ENCODE data around the gene NPB.
"Not testable (repeated sequence)": the region's sequence is repeated elsewhere in the genome, so short reads cannot be mapped to it uniquely, and the experiment has no call there.

NPB gene

DNA sequence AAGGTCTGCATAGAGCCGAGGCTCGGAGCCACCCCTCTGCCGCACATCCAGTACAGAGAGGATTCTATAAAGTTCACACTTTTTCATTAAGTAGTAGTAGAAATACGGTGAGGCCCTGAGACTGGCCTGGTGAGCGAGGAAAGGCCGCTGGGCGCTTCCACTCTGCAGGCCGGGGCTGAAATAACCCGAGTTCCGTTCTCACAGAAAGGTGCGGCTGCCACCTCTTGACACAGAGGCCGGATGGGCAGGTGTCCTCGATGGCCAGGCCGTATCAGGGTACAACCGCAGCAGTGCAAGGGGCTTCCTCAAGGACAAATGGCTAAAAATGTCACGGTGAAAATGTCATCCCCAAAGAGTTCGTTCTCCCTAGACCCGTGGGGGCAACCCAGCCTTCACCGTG, 9.9 kb downstream of the NPB start:
- no peak for DNase-seq (ENCODE audit: low read depth, low spot score)

DNA sequence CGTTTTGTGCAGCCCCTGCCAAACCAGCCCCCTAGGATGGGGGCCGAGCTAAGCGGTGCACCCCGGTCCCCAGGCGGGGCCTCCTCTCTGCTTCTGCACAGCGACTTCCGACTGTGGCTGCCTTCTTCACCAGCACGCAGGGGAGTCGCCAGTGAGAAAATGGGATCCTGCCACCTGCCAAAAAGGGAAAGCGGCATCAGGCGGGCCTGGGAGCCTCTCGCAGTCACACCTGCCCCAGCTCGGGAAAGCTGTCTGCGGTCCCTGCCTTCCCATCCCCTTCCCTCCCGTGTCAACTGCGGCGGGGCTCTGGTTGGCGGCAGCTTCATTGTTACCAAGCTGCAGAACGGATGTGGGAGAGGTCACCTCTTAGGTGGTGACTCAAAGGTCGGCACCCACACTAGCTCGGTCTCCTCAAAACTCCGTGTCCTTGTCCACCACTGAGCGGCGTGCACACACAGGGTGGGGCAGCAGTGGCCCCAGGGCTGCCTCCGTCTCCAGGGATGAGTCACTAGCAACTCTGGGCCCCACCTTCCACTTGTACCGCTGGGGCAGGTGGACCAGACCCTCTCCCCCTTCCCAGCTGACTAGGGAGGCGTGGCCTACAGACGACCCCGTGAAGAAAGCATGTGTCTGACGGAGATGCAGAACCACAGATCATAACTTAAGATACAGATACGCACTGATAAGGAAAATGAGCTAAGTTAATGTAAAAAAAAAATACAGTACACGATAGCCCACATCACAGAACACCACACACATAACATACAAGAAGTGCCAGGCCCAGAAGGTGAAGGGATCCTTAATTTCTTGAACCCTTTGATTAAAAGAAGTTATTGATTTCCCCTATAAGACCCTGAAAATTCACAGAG, 10.6 kb downstream of the NPB start:
- no peak for DNase-seq (ENCODE audit: low read depth, low spot score)

DNA sequence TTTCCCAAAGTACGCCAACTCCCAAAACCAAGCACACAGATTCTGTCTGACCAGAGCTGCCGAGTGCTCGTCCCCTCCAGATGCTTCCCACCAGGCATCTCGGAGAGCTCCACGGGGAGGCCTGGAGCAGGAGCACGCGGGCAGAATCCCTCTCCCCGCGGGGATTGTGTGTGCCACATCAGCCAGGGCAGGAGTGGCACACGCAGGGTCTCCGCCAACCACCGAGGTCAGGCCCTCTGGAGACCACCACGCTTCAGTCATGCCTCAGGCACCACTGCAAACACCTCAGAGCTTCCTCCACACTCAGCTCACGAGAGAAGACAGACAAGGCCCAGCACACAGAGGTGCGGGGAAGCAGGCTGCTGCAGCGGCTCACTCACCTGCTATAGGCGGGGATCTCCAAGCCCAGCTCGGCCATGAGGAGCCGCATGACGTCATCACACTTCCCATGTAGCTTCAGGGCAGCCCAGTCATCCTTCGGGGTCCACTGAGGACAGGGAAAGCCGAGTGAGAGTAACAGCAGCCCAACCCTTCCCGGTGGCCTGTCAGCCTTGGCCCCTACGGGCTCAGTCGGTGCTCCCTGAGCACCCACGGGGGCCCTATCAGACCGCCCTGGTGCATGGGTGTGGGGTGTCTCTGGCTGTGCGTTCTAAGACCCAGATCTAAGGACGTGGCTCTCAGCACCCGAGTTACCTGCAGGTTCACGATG, 11.5 kb downstream of the NPB start:
- DNase-seq (ENCODE audit: low read depth, low spot score), result no peak

DNA sequence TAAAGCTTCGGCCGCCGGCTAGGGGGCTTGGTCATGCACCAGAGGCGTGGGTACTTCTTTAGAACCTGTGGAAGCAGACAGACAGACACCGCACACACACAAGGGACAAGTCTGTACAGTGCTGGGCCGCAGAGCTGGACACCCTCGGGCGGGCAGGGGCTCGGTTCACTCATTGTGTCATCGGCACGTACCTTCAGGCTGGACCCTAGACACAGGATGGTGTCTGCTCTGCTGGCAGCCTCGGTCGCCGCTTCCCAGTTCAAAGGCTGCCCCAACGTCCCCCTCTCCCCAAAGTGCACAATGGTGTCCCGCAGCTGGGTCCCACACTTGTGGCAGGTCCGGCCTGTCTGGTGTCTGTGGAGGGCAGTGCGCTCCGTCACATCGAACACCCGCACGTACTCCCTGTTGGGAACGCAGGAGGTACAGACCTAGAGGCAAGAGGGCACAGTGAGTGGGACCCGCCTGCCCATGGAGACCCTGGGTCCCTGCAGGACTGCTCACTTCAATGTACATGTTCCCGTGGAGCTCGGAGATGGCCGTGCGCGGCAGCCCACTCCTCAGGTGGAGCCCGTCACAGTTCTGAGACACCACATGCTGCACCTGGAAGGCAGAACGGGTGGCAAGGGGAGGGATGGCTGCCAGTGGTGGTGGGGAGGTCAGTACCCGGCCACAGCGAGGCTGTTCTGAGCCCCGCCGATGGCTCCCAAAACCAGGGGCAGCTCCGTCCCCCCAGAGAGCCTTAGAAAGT, 12.2 kb downstream of the NPB start:
- DNase-seq (ENCODE audit: low read depth, low spot score), result no peak

DNA sequence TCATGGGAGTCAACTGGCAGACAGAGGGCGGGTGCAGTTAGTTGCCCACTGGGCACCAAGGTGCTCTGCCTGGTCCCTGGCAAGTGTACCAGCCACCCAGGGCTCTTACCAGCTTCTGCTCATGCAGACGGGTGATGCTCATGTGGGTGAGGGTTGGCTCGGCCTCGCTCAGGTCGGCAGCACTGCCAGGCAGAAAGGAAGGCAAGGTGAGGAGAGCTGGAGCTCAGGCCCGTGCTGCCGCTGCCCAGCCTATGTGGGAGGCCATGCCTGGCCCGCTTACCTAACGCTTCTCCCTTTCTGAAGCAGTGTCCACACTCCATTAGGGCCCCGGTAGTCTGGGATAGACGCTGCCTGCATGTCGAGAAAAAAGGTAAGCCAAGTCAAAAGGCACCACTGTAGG, 13.3 kb downstream of the NPB start:
- DNase-seq (ENCODE audit: low read depth, low spot score), result no peak

DNA sequence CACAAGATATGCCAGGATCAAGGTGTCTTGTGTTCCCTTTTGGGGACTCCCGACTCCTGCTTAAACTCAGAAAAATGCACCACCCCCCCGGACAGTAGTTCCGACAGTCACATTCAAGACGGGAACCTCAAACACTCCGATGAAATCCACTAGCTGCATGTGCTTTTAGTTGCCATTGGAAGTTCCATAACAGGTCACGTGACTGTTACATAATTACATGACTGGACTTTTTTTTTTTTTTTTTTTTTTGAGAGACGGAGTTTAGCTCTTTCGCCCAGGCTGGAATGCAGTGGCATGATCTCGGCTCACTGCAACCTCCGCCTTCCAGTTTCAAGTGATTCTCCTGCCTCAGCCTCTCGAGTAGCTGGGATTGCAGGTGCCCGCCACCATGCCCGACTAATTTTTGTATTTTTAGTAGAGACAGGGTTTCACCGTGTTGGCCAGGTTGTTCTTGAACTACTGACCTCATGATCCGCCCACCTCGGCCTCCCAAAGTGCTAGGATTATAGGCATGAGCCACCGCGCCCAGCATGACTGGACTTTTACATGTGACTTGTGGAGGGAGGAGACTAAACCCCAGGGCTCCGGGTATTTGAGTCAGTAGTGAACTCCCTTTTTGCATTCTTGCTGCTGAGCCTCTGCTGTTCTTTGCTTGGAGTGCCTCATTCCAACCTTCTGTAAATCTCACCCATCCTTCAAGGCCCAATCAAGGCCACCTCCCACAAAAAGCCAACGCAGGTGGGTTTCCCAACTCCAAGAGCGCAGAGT, 14.4 kb downstream of the NPB start:
- no peak for DNase-seq (ENCODE audit: low read depth, low spot score)

DNA sequence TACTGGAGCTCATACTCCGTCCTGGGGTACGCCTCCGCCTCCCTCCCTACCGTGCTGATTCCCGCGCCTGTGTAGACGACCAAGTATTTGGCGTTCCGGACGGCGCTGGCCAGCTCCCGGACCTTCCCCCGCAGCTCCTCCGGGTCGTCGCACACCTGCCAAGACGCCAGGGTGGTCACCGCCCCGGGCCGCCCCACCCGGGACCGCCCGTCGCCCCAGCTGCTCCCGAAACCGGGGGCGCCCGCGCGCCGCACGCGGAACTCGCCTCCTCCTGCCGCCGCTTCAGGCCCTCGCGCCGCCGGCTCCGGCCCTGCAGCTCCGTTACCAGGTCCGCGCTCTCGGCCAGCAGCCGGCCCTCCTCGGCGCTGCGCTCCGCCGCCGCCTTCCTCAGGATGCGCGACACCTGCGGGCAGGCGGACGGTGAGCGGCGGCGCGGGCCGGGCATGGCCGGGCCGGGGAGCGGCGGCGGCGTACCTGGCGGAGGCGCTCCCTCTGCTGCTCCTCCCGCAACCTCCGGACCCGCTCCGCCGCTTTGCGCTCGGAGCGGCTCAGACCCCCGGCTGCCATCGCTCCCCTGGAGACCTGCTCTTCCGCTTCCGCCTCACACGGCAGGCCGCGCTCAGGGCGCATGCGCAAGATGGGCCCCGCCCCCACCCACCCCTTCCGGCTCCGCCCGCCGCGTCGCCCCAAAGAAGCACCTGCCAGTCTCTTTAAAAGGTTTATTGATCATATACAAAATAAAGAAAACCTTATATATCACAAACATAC, 15.7 kb downstream of the NPB start, which contains the start of gene SIRT7:
Gene SIRT7, minus strand, starts transcription at position 612 of the 768 bp plus-strand sequence. Its CDS starts 45 bp downstream, at position 567.
- DNase-seq (ENCODE audit: low read depth, low spot score), result peak; percentile 65

DNA sequence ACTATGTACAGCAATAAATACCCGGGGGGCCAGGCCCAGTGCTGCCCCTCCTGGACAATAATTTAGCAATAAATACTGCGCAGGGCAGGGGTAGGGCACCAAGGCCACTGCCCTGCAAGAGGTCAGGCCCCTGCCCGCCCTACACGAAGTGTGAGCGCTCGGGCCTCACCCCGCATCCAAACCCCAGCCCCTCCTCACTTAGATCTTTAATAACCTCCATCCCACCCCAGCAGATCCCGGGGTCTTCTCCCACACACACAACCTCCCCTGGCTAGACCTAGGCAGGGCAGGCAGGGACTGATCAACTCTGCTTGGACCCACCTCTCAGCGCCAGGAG, 16.3 kb downstream of the NPB start:
- DNase-seq (ENCODE audit: low read depth, low spot score), result not testable (repeated sequence)

DNA sequence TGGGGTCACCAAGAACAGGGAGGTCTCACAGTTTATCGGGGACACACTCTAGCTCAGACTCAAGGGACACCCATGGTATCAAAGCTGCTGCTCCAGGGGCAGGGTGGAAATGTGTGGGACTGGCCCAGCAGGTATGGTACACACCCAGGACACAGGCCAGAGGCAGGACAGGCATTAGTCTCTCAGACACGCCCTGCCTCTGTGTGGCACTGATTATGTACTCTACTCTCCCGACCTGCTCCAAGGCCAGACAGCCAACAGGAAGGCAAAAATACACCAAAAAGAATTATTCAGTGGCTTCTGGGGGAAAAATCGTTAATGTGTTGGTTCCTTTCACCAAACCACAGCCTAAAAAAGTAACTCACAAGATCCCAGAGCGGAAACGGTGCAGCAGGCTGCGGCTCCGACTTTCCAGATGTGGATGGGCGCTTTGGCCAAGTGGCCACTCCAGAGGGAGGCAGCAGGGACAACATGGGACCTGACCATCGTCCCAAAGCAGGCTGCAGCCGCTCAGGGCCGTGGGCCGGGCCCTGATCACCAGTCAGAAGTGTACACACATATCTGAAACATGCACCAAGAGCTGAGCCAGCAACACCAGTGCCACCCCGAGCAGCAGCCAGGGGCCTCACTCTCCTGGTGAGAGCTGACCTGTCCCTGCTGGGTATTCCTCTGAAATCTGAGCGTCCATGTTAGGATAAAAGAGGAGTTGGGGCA, 17.0 kb downstream of the NPB start:
- no peak for DNase-seq (ENCODE audit: low read depth, low spot score)

DNA sequence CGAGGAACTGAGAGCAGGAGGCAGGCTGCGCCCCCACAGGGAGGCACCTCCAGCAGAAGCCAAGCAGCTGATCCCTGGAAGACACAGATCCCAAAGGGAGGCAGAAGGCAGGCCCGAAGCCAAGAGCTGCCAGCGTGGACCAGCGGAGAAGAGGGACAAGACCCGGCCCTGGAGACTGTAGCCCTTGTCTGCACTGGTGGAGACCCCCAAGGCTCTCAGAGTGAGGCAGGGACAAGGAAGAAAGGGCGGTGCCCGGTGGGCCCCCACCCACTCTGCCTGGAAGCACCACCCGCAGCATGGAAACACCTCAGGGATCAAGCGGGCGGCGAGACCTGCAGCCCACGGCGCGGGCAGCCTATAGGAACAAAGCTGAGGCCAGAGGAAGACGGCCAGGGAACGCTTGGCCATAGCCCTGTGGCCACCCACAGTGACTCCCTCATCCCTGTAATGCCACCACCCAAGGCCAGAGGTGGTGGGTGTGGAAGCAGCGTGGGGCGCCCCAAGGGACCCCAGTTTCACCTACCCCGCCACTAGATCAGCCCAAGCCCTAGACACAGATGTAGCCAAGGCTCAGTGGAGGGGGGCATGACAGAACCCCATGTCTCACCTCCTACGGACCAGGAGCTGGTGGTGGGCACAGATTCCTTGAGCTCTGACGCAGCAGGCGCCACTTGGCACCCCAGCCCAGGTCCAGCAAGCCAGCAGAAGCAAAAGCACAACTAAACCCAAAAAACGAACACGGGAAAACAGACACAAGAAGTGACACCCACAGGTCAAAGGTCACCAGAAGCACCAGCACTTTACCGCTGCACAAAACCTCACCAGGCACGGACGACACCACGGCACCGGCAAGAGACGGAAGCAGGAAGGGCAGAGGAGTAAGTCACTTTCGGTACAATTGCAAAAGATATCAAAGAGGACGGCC, 18.8 kb downstream of the NPB start:
- no peak for DNase-seq (ENCODE audit: low read depth, low spot score)

DNA sequence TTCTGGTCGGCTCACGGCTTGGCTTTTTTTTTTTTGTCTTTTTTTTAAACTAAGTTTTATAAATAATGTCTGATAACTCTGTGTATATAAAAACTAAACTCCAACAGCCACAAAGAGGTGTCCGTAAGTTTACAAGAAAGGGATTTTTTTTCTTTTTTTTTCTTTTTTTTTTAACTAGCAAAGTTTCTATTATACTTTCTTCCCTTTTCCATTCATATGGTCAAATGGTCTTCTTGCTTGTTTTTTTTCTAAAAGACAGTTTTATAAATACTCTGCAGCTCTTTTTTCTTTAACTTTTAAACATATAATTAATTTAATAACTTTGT, 19.5 kb downstream of the NPB start:
- DNase-seq (ENCODE audit: low read depth, low spot score), result no peak

DNA sequence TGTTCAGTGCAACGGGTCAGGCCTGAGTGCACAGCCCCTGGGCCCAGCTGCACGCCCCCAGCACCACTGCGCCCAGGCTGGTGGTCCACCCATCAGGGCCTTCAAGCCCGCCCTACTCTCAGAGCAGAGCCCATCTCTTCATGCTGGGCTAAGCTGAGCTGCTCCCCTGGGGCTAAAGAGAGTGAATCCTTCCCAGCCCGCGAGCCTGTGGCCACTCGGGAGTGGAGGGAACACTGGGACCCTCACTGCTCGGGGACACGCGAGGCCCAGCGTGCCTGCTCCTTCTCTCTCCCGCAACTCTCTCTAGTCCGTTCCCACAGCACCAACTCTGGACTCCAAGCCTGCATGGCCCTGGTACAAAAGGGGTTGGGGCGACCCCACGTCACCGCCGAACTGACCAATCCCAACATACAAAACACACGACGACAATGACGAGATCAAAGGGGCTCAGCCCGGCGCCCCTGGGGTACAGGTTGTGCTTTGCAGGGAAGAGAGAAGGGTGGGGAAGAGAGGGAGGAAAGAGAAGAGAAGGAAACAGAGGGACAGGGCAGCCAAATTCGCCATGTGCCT, 20.0 kb downstream of the NPB start:
- no peak for DNase-seq (ENCODE audit: low read depth, low spot score)

DNA sequence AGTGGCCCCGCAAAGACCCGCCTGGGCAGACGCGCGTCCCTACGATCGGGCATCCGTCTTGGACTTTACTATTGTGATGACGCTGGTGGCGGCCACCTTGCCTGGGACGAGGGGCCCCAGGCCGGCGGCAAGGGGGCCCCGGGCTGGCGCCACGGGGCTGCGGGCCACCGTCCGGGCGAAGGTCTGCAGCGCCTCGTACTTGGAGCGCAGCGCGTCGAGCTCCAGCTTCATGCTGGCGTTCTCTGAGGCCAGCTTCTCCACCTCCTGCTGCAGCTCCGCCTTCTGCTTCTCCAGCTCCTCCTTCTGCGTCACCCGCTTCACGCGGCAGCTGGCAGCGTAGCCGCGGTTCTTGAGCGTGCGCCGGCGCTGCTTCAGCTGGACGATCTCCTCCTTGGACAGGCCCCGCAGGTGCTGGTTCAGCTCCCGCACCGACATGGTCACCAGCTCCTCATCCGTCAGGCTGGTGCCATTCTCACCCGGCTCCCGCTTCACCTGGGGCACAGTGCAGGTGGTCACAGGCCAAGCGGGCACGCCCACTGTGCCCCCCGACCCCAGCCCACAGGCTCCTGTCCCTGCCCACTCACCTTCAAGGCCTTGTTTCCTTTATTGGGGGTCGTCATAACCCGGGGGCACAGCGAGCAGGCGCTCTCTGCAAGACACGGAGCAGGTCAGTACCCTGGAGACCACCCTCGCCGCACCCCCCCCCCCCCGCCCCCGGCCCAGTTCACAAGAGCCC, 20.7 kb downstream of the NPB start:
- no peak for DNase-seq (ENCODE audit: low read depth, low spot score)

DNA sequence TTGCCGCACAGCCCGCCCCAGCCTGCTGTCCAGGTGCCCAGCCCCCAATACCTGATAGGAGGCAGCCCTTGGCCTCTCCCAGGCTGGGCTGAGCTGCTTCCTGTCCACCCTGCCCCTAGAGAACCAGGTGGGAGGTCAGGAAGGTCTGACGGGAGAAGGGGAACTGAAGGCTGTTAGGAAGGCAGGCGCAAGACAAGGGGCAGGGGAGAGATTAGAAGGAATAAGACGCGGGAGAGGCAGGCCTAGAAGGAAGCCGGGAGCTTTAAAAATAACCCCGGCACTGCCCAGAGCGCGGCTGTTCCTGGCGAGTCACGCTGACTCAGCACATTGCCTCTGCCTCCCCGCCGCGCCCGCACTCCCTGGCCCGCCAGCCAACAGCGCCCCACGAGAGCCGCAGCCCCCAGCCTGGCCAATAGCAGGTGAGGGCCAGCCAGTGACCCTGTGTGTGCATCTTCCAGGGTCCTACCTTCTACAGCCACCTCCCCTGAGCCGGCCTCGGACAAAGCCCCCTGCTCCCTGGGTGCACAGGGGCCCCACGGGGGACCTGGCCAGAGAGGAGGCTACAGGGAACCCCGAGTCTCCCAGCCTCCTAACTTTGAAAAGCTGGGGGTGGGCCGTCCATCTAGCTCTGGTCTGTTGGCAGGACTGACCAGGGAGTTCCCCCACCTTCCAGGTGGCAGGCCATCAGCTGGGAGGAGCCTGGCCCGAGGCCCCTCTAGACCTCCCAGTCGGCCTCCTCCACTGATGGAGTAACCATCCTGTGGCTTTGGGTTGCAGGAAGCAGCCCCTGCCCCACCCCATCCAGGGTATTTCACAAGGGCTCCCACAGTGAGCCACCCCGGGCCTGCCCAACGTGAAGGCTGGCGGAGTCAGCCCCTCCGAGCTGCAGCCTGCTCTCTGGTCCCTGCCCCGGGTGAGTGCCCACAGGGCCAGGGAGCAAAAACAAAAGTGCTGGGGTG, 21.5 kb downstream of the NPB start:
- DNase-seq (ENCODE audit: low read depth, low spot score), result no peak

DNA sequence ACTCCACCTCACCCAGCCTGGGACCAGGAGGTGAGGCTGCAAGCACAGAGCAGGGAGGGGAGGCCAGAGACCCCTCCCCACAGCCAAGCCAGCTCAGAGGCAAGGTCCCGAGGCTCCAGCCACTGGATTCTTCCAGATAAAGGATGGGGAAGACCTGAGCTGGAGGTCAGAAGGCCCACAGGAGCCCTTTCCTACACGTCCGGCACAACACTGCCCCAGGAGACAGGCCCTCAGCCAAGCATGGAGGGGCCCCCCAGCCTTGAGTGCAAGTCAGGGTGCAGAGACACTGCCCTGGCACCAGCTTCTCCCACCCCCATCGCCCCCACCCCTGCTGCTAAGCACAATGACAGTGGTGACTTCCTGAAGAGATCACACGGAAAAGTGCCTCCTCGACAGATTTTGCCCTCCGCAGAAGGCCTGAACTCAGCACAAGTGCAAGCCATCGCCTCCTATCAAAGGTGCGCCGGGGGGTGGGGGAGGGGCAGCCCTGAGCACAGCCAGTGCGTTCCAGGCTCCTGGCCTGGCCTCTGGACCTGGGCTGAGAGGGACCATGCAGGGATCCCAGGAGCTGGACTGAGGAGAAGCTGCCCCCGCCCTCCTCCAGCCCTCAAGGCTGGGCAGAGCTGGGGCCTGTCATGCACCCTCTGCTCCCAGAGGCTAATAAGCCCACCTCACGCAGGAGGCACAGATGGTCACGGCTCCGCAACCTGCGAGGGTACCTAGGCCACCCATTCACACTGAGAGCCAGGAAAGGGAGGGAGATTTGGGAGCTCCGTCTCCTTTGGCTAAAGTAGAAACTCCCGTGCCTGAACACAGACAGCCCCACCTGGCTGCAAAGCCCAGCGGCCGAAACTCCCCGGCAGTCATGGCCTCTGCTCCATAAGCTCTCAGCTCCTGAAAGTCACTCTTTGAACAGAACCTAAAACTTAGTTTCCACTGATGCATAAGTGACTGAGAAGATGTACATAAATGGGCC, 22.8 kb downstream of the NPB start:
- DNase-seq (ENCODE audit: low read depth, low spot score), result no peak

Data from activated CD4-positive, CD25-positive, alpha-beta regulatory T cell treated with anti-CD3 and anti-CD28 coated beads, Interleukin-2, amount 50 U/mL, for 16 hours (primary cell).